HepG2 (cell line): ENCODE data around the gene MSANTD1. TPM values are rescaled to one million over a fixed set of nuclear protein-coding genes. Genes with fewer than 3 reads are reported as not detected.
A peak's percentile ranks its signal among the peaks of the same experiment; 100 is the strongest.

Experiments
- ATAC-seq: fragments of 200-7000 bp; cut with Tn5 transposase; 3 replicates; pipeline ENCODE4 v1.9.1; 2020; ENCODE audit warnings: mild to moderate bottlenecking, moderate library complexity
- BruUV-seq: library from RNA; stranded (reverse); fragments of 400-500 nt; replicated peaks from 2 replicates; lab custom pipeline; 2021; lab: Mats Ljungman, UMichigan
- CTCF ChIA-PET: fragments of 300-600 bp; formaldehyde crosslinking; extraction: SDS; loops from one replicate; lab custom pipeline; 2021; ENCODE audit warnings: low total read pairs, inconsistent platforms, low intra/inter-chr PET ratio; lab: Yijun Ruan, JAX
- POLR2A ChIA-PET: fragments of 350-600 bp; sonication (Branson Sonifier 250); formaldehyde crosslinking; loops from one replicate; lab custom pipeline; 2020; ENCODE audit warnings: antibody characterized with exemption, inconsistent platforms; lab: Yijun Ruan, JAX
- DNase-seq: peaks from one replicate; pipeline ENCODE4 v3.0.0-alpha.2; 2015; ENCODE audit warnings: low spot score
- FAIRE-seq: peaks from 3 replicates; lab custom pipeline; 2011; peaks lifted over from hg19 to GRCh38; lab: Jason Lieb, UNC
- H2AFZ ChIP-seq: one replicate; pipeline ENCODE4 v1.6.1; 2011; ENCODE audit warnings: low read length, inconsistent platforms
- H3K27ac ChIP-seq: fragments of 300-600 bp; 3 replicates; pipeline ENCODE4 v1.8.0; 2011; ENCODE audit warnings: mixed run types, mild to moderate bottlenecking, mixed read lengths, low read length, inconsistent platforms; ENCODE audit not compliant: insufficient read depth; ENCODE audit errors: extremely low read length
- H3K27me3 ChIP-seq, 2 experiments: fragments of 200-600 bp in 1 of 2; 2 replicates in 1 of 2; 3 replicates in 1 of 2; pipeline versions ENCODE4 v1.6.0 to v1.8.0; 2011; ENCODE audit warnings: low read length in 2 of 2, mild to moderate bottlenecking in 2 of 2, moderate library complexity in 2 of 2, inconsistent platforms in 1 of 2; ENCODE audit not compliant: insufficient read depth in 2 of 2, control insufficient read depth in 1 of 2
- H3K36me3 ChIP-seq, 2 experiments: fragments of 200-600 bp in 1 of 2; replicated peaks in 1 of 2; 2 replicates in 1 of 2; 3 replicates in 1 of 2; pipeline versions ENCODE4 v1.5.1 to v1.8.0; 2011; ENCODE audit warnings: low read length in 2 of 2, inconsistent platforms in 1 of 2; ENCODE audit not compliant: insufficient read depth in 2 of 2, control insufficient read depth in 1 of 2
- H3K4me1 ChIP-seq: 2 replicates; pipeline ENCODE4 v1.5.1; 2012; ENCODE audit warnings: low read length, inconsistent platforms; ENCODE audit not compliant: insufficient read depth
- H3K4me2 ChIP-seq: 2 replicates; pipeline ENCODE4 v1.6.0; 2011; ENCODE audit warnings: low read depth, low read length, inconsistent platforms
- H3K4me3 ChIP-seq, 3 experiments: fragments of 200-600 bp in 1 of 3; sonication (generic), shearing (Covaris generic) in 1 of 3; replicated peaks in 1 of 3; 2 replicates each; pipeline ENCODE4 v1.5.1; 2011 to 2016; ENCODE audit warnings: low read length in 3 of 3, inconsistent platforms in 2 of 3, low read depth in 2 of 3, mild to moderate bottlenecking in 2 of 3, control low read depth in 1 of 3, mixed read lengths in 1 of 3; ENCODE audit not compliant: insufficient read depth in 1 of 3
- H3K79me2 ChIP-seq: one replicate; pipeline ENCODE4 v1.6.1; 2011; ENCODE audit warnings: low read length, inconsistent platforms; ENCODE audit not compliant: insufficient read depth
- H3K9ac ChIP-seq: 2 replicates; pipeline ENCODE4 v1.6.0; 2011; ENCODE audit warnings: mild to moderate bottlenecking, low read depth, low read length, inconsistent platforms; ENCODE audit not compliant: insufficient read depth
- H3K9me3 ChIP-seq: 2 replicates; pipeline ENCODE4 v1.5.1; 2012; ENCODE audit warnings: mild to moderate bottlenecking, low read length
- H4K20me1 ChIP-seq: 2 replicates; pipeline ENCODE4 v1.6.0; 2011; ENCODE audit warnings: inconsistent platforms, mild to moderate bottlenecking, low read length, moderate library complexity; ENCODE audit not compliant: insufficient read depth
- FOXC1 ChIP-seq: sonication (generic); formaldehyde crosslinking; IDR thresholded peaks from 2 replicates; pipeline ENCODE4 v1.8.0; 2022; ENCODE audit warnings: mild to moderate bottlenecking, missing genetic modification reagents, borderline replicate concordance
- GATAD2A ChIP-seq: IDR thresholded peaks from 2 replicates; pipeline ENCODE4 v1.6.1; 2016
- HNRNPK ChIP-seq: fragments of 200-400 bp; formaldehyde crosslinking; IDR thresholded peaks from 2 replicates; pipeline ENCODE4 v1.6.1; 2018; ENCODE audit warnings: low read length, low read depth, moderate library complexity, mild to moderate bottlenecking; ENCODE audit not compliant: poor library complexity, severe bottlenecking
- IKZF1 ChIP-seq: fragments of 450-650 bp; IDR thresholded peaks from 2 replicates; pipeline ENCODE4 v1.7.1; 2016
- JUN ChIP-seq: sonication (generic); formaldehyde crosslinking; IDR thresholded peaks from 2 replicates; pipeline ENCODE4 v1.4.0; 2020; ENCODE audit warnings: mild to moderate bottlenecking, missing genetic modification reagents
- KDM5B ChIP-seq: sonication (generic); formaldehyde crosslinking; IDR thresholded peaks from 2 replicates; pipeline ENCODE4 v1.4.0; 2020; ENCODE audit warnings: missing genetic modification reagents, mild to moderate bottlenecking, borderline replicate concordance
- PATZ1 ChIP-seq: sonication (generic); formaldehyde crosslinking; IDR thresholded peaks from 2 replicates; pipeline ENCODE4 v1.4.0; 2020; ENCODE audit warnings: missing genetic modification reagents
- SNAI1 ChIP-seq: sonication (generic); formaldehyde crosslinking; IDR thresholded peaks from 2 replicates; pipeline ENCODE4 v1.5.0; 2020; ENCODE audit warnings: mild to moderate bottlenecking, missing genetic modification reagents, borderline replicate concordance
- SOX13 ChIP-seq, 3 experiments: fragments of 450-650 bp in 1 of 3; sonication (generic) in 1 of 3; formaldehyde crosslinking in 1 of 3; IDR thresholded peaks in 2 of 3; conservative IDR thresholded peaks in 1 of 3; 2 replicates each; pipeline versions ENCODE4 v1.5.0 to v1.6.1; 2016 to 2020; ENCODE audit warnings: antibody characterized with exemption in 1 of 3, mild to moderate bottlenecking in 1 of 3, missing compliant biosample characterization in 1 of 3, missing genetic modification reagents in 1 of 3, moderate library complexity in 1 of 3
- ZBTB20 ChIP-seq: sonication (generic); formaldehyde crosslinking; IDR thresholded peaks from 2 replicates; pipeline ENCODE4 v1.8.1; 2023; ENCODE audit warnings: missing genetic modification reagents, low read depth, mild to moderate bottlenecking, borderline replicate concordance
- ZBTB8A ChIP-seq: sonication (generic); formaldehyde crosslinking; IDR thresholded peaks from 2 replicates; pipeline ENCODE4 v1.4.0; 2020; ENCODE audit warnings: mild to moderate bottlenecking, low read depth, missing genetic modification reagents, borderline replicate concordance
- ZNF616 ChIP-seq: sonication (generic); formaldehyde crosslinking; IDR thresholded peaks from 2 replicates; pipeline ENCODE4 v1.5.0; 2020; ENCODE audit warnings: low read depth, mild to moderate bottlenecking, missing genetic modification reagents
- ZNF710 ChIP-seq: sonication (generic); formaldehyde crosslinking; IDR thresholded peaks from 2 replicates; pipeline ENCODE4 v1.5.0; 2020; ENCODE audit warnings: mild to moderate bottlenecking, missing genetic modification reagents, borderline replicate concordance
- ZNF781 ChIP-seq: sonication (generic); formaldehyde crosslinking; IDR thresholded peaks from 2 replicates; pipeline ENCODE4 v1.5.1; 2020; ENCODE audit warnings: borderline replicate concordance, mild to moderate bottlenecking, missing genetic modification reagents; ENCODE audit errors: not compliant biosample characterization
- WGBS: methylation state at CpG from one replicate; pipeline ENCODE4 v1.1.6; 2017; ENCODE audit warnings: low lambda C conversion rate; 5-methylcytosine and 5-hydroxymethylcytosine counted together
- in situ Hi-C: cut with HindIII; loops from 2 replicates; pipeline ENCODE4 v1.10.0; 2017; ENCODE audit warnings: low pct_unique_long_range_greater_than_20kb; ENCODE audit not compliant: extremely low pct_ligation_motif_present
- intact Hi-C: fragments of 100-400 bp; cut with micrococcal nuclease; formaldehyde crosslinking; loops from one replicate; pipeline ENCODE4 v1.10.0; 2022; ENCODE audit not compliant: unreplicated experiment
- polyA plus RNA-seq, 8 experiments: library from polyadenylated mRNA; depleted of rRNA in 3 of 8; stranded (reverse) in 7 of 8; unstranded in 1 of 8; fragments of >200 nt; fragmentation: Illumina TruSeq in 4 of 8; extraction: Trizol in 4 of 8; gene quantifications; 2 replicates each; pipeline versions ENCODE4 v1.2.1 to v1.2.3, GENCODE V29; 2011 to 2016; ENCODE audit warnings: low read depth in 4 of 8, missing spikeins in 1 of 8, mixed read lengths in 1 of 8; ENCODE audit not compliant: insufficient read depth in 1 of 8
- total RNA-seq, 5 experiments: library from RNA; depleted of rRNA; stranded (reverse); fragments of >200 nt; fragmentation: Illumina TruSeq; extraction: Trizol; gene quantifications; 2 replicates each; pipeline ENCODE4 v1.2.3, GENCODE V29; 2016; ENCODE audit warnings: low read depth in 1 of 5

The MSANTD1 gene
- total and polyA plus RNA-seq, 2 of the 13 experiments (the other 11 are each of a cell fraction or from before 2014, with no cell fraction given): 0.22 to 0.40 TPM

GRCh38 chr4:3285558-3286334 is 36.8 kb downstream of the MSANTD1 start (continued):
- peak; percentile 47 for TF ChIP-seq ZNF781 (CRISPR knock-in tag)
- TF ChIP-seq ZBTB20 (CRISPR knock-in tag): peak; percentile 63
- peak; percentile 62; the same call in 1 of the 2 replicates for TF ChIP-seq GATAD2A (CRISPR knock-in tag)
- no peak for TF ChIP-seq FOXC1 (CRISPR knock-in tag)
- TF ChIP-seq PATZ1 (CRISPR knock-in tag): peak; percentile 86

GRCh38 chr4:3286335-3287175 is 37.6 kb downstream of the MSANTD1 start:
- H3K9ac ChIP-seq: peak overlapping the region; percentile 71
- in situ Hi-C loops: no loop called here
- peaks cover 0 to 12% of the 10 kb centered on the region in 2 experiments; a peak in 1 of 5 replicates for H3K27me3 ChIP-seq
- FAIRE-seq (no peak), DNase-seq (no peak), ATAC-seq (peak; percentile 52)
- intact Hi-C loops: no loop called here
- peak overlapping the region; percentile 59 to 89 (median 64) for H3K4me3 ChIP-seq
- H2AFZ ChIP-seq: peak overlapping the region; percentile 20
- 15% methylated on average over 19 of the region's 32 CpGs for WGBS
- H3K4me2 ChIP-seq: peak overlapping the region; percentile 95
- H3K9me3 ChIP-seq: no peaks in the 10 kb centered on the region
- peak overlapping the region; percentile 69 for H3K27ac ChIP-seq
- ChIA-PET POLR2A (no interaction called here), CTCF (no interaction called here)
- peaks cover 80% of the 10 kb centered on the region for H3K4me1 ChIP-seq
- peaks cover 13% of the 10 kb centered on the region for H3K79me2 ChIP-seq
- H4K20me1 ChIP-seq: no peaks in the 10 kb centered on the region
- TSS peak; percentile 52 for BruUV-seq
- H3K36me3 ChIP-seq: no peaks in the 10 kb centered on the region
- TF ChIP-seq ZNF616 (0 out of 2 replicates have a peak, but pooled peaks have one; percentile 24), SOX13 (IDR thresholded peaks at IDR 0.05) (0 out of 2 replicates have a peak, but pooled peaks have one; percentile 18), SOX13 (CRISPR knock-in tag; conservative IDR thresholded peaks at IDR 0.05 in 1 of 2, IDR thresholded peaks at IDR 0.05 in 1 of 2) (no peak), ZNF710 (CRISPR knock-in tag) (peak; percentile 56; the same call in 1 of the 2 replicates), ZBTB8A (no peak), SNAI1 (CRISPR knock-in tag) (0 out of 2 replicates have a peak, but pooled peaks have one; percentile 68), IKZF1 (no peak), JUN (CRISPR knock-in tag) (no peak), KDM5B (CRISPR knock-in tag) (peak; percentile 78; the same call in 1 of the 2 replicates), HNRNPK (no peak)
